ENCODE data around the gene PLCG1.
"Not testable (repeated sequence)": the region's sequence is repeated elsewhere in the genome, so short reads cannot be mapped to it uniquely, and the experiment has no call there.

PLCG1 gene

GRCh38 chr20:41116282-41116956 lies 20.9 kb upstream of the PLCG1 start:
- TF ChIP-seq, protein P1, sequence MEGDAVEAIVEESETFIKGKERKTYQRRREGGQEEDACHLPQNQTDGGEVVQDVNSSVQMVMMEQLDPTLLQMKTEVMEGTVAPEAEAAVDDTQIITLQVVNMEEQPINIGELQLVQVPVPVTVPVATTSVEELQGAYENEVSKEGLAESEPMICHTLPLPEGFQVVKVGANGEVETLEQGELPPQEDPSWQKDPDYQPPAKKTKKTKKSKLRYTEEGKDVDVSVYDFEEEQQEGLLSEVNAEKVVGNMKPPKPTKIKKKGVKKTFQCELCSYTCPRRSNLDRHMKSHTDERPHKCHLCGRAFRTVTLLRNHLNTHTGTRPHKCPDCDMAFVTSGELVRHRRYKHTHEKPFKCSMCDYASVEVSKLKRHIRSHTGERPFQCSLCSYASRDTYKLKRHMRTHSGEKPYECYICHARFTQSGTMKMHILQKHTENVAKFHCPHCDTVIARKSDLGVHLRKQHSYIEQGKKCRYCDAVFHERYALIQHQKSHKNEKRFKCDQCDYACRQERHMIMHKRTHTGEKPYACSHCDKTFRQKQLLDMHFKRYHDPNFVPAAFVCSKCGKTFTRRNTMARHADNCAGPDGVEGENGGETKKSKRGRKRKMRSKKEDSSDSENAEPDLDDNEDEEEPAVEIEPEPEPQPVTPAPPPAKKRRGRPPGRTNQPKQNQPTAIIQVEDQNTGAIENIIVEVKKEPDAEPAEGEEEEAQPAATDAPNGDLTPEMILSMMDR (IDR thresholded peaks at IDR 0.05; ENCODE audit: extremely low read depth, missing control alignments) = no peak

DNA sequence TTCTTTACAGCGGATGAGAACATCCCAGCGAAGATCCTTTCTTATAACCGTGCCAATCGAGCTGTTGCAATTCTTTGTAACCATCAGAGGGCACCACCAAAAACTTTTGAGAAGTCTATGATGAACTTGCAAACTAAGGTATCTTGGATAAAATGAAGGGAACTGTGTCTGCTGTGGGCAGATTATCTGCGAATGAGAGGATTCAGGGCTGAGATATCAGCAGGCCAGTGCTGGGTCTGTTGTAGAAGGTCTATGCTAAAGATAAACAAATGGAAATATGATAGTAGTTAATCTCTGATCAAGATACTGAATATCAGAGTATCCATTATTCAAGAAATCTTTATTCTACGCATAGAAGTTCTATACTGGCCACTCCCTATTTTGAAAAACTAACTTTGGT lies 19.2 kb upstream of the PLCG1 start:
- not testable (repeated sequence) for DNase-seq (ENCODE audit: low spot score)

More at GRCh38 chr20:41116282-41116956, 20.9 kb upstream of the PLCG1 start:
- no peak for DNase-seq (ENCODE audit: low spot score)

DNA sequence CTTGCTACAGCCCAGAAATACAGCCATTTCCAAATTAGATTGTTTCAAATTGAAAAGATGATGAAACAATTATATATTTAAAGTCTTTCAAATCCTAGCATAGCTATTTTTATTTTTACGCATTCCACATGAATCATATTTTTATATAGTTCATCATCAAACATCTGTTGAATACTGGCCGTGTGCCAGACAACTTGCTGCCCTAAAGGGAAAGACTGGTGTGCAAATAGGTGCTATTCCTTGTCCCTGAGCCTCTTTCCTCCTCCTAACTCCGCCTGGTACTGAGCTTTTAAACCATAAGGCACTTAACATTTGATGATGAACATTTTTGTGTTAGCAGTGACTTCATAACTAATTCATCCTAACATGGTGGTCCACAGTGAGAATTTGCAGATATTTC lies 18.7 kb upstream of the PLCG1 start:
- no peak for DNase-seq (ENCODE audit: low spot score)
- TF ChIP-seq, protein P1 (IDR thresholded peaks at IDR 0.05; ENCODE audit: extremely low read depth, missing control alignments) = no peak

DNA sequence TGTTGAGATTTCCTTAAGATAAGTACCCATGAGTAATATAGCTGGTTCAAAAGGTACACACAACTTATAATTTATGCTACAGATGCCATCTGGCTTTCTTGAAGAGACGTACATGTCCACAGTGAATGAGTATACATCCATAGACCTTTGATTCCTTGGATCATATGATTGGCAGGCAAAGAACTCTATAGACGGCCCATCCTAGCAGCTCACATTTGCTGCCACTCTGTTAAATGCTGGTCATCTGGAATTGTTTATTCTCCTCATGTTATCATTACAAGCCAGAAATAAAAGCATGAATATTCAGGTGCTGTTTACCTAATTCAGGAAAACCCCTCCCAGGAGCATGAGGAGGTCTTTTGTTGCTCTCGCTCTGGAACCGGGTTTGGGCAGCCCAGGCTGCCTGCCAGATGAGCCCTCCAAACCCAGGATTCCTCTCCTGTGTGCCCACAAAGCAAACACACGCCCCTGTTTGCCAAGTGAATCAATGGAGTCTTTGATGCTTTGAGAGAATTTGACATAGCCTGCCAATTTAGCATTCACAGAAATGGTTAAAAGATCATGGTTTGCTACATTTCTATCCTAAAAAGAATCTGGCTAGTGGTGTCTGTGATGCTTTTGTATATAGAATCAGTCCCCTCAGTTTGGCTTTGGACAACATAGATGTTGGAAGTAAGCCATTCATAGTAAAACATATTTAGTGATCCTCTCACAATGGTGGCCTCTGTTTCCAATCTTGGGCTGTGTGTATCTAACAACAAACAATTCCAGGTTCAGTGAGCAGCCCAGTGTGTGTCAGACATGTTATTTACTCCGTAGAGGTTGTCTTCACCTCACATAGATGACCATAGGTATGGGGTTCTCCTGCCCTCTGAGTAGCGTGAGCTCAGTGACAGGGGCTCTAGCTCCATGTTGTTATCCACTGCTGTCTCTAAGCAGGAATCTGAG lies 17.5 kb upstream of the PLCG1 start:
- TF ChIP-seq, protein P1 (IDR thresholded peaks at IDR 0.05; ENCODE audit: extremely low read depth, missing control alignments) = no peak
- DNase-seq (ENCODE audit: low spot score) = no peak

DNA sequence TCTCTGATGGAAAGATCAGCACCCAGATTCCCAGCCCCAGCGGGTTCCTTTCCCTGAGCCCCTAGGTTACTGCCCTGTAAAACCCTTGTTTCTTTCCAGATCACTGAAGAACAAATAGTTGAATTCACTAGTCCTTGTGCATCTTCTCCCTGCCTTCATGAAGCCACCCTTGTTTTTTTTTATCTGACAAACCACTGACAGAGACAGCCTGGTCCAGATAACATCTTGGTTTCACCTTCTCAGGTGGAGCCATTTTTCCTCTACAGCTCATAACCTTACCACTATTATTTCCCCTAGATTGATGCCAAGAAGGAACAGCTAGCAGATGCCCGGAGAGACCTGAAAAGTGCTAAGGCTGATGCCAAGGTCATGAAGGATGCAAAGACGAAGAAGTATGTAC lies 15.9 kb upstream of the PLCG1 start:
- TF ChIP-seq, protein P1 (IDR thresholded peaks at IDR 0.05; ENCODE audit: extremely low read depth, missing control alignments) = no peak
- DNase-seq (ENCODE audit: low spot score) = no peak

GRCh38 chr20:41123631-41124030 lies 13.7 kb upstream of the PLCG1 start:
- DNase-seq (ENCODE audit: low spot score) = no peak
- TF ChIP-seq, protein P1 (IDR thresholded peaks at IDR 0.05; ENCODE audit: extremely low read depth, missing control alignments) = no peak

DNA sequence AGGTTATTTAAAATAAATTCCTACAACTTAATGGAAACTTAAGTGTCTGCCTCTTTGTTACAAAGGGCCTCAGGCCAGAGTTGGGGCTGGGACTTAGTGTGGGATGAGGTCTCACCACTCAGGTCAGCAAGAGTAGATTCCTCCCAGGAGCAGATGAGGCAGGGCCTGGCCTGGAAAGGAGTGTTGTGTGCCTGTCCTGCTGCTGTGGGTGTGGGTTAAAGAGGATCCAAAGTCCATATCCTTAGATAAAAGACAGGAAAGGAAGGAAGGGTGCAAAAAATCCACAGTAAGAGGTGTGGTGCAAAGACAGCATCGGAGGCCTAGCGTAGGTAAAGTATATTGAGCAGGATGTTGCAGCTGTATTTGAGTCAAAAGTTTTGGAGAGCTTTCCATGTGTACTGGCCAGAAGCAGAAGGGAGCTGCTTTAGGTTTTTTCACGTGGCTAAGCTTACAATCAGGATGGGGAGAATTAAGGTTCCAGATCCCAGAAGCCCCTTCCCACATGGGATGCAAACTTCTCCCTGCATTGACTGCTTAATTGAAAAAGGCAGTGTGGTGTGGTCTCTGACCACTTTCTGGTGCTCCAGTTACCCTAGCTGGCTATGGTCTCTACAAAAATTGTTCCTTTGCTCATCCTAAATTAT lies 12.8 kb upstream of the PLCG1 start:
- TF ChIP-seq, protein P1 (IDR thresholded peaks at IDR 0.05; ENCODE audit: extremely low read depth, missing control alignments) = no peak
- DNase-seq (ENCODE audit: low spot score) = no peak

Measured in GM20000 (cell line).